HG03039 (cell line): ENCODE measurements around the gene HOXD10.

Experiments
- ATAC-seq: cut with Tn5 transposase; IDR thresholded peaks from one replicate; pipeline ENCODE4 v1.9.1; 2021; ENCODE audit warnings: mild to moderate bottlenecking, moderate library complexity; ENCODE audit not compliant: unreplicated experiment

Gene HOXD10

DNA sequence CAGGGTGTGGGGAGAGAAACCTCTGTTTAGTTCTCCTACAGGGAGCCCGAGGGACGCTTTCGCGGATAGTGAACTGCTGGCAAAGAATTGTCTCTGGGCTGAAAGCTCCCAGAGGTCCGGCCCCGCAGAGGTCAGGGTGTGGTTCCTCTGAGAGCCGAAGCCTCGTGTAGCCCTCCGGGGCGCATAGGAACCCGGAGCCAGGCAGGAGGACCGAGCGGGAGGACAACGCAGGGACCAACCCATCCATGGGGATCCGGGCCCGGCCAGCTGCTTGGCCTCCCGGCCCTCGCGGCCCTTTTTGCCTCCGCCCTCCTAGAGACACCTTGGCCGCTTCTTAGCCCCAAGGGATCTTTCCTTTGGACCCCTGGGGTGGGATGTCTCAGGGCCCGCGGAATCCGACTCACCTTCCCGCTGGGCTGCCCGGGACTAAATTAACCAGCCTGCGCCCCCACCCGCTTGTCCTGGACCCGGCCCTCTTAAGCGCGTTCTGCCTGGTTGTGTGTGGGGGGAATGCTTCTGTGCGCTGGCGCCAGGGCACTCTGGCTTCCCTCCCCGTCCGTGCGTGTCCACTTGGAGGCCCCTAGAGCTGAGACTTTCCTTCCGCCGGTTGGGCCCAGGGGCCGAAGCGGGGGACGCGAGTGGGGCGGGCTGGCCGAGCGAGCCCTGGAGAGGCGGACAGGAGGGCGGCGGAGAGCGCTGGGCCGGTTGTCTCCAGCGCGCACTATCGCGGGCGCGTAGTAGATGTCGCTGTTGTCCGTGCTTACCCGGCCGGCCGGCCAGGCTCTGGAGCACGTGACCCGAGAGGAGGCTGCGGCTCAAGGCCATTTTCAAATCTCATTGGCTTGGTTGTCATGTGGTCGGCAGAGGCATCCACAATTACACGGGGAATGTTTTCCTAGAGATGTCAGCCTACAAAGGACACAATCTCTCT is at the start of gene HOXD10:
HOXD10 (plus strand) TSS at position 896 of the 931 bp plus-strand sequence. CDS start 56 bp downstream, outside the sequence.
- no peak for ATAC-seq

DNA sequence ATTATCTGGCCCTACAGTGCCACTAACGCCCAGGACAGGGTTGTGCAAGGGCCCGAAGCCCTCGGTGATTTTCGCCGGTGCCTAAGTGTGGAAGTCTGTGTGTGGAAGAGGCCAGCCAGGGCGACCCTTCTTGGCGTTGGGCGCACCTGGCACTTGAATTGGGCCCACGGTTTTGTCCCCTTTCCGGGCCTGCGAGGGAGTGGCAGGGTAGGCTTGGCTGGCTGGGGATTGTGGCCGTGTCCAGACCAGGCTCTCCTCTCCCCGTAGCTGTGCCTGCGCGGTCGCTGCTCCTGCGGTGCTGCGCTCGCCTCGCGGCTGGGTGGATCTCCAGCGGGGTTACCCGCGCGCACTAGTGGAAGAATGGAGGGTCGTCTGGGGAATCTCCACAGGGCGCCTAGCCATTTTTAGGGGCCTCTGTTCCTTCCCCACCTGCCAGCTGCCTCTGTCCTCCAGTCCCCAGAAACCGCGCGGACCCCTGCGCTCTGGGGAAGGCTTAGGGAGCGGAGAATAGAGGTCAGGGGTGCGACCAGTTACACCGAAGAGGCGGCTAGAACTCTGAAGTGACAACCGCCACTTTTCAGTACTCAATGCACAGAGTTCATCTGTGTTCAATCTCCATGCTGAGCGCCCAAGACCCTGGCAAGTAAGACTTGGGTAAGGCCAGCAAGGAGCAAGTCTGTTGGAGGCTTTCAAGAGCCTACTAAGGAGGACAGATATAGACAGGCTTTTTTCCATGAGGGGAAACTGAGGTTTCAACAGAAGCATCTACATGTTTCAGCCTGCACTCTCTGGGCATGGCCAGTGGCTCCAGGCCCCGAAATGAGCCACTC is 48.8 kb upstream of the HOXD10 start:
- no peak for ATAC-seq

DNA sequence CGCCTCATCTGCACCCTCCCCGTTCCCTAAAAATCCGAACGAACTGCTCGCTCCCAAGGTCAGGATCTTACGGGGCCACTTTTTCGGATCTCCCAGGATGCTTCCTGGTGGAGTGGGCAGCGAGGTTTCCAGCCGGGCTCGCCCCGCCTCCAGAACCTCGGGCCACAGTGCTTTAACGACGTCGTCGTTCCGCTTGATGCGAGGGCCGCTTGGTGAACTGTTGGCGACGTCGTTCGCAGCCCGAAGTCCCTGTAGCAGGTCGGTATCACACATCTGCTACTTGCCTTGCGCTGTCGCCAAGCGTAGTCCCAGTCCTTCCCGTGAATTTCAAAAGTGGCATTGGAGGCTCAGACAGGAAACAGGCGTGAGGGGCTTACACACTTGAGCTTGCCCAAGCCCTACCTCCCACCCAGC is 48.2 kb upstream of the HOXD10 start:
- ATAC-seq = no peak

DNA sequence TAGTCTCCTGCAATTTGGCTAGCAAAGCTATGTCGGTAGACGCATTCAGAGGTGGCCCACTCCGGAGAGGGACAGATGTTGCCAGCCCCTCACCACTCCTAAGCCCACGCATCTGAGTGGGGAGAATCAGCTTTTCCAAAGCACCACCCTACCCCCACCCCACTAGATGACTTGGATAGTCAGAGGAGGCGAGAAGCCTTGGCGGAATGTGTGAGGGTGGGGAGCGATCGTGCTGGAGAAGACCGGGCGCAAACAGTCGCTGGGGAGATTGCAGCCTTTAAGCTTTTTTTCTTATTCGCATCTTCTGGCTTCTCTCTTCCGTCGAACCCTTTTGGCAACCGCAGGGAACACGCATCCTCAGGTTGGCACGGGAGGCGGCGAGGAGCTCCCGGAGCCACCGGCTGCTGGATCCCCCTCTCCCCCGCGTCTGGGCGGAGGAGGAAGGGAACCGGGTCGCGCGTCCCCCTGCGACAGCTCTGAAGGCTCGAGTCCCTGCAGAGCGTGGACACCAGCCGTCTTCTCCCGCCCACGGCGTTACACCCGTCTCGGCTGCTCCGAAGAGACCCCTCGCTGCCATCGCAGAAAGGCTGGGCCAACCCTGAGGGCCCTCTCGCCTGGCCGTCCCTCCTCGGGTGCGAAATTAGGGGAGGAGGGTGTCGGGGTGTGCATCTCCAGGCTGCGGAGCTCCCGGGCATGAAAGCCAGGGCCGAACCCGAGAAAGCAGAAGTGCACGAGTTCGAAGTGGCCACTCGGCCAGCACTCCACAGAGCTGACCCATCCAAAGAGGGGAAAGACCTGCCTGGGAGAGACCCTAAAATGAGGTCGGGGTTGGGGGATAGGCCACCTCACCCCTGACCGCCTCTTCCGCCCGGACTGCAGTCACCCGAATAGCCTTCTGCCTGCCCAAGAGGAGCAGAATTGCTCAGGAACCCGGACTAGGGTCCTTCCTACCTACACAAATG is 45.0 kb upstream of the HOXD10 start:
- no peak for ATAC-seq

DNA sequence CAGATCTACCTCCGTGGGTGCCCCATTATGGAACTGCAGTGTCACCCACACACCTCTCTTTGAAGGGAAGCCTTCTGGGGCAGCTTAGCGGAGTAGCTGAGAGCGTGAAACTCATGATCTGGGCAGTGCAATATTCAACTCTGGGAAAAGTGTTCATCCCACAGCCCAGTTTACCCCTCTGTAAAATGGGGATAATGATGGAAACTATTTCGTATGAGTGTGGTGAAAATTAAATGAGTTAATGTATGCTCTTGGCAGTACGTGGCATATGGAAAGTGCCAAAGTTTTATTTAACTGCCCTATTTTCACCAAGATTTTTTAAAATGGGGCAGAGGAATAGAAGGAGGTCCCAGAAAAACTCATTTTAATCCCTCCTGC is 44.3 kb upstream of the HOXD10 start:
- ATAC-seq = no peak

DNA sequence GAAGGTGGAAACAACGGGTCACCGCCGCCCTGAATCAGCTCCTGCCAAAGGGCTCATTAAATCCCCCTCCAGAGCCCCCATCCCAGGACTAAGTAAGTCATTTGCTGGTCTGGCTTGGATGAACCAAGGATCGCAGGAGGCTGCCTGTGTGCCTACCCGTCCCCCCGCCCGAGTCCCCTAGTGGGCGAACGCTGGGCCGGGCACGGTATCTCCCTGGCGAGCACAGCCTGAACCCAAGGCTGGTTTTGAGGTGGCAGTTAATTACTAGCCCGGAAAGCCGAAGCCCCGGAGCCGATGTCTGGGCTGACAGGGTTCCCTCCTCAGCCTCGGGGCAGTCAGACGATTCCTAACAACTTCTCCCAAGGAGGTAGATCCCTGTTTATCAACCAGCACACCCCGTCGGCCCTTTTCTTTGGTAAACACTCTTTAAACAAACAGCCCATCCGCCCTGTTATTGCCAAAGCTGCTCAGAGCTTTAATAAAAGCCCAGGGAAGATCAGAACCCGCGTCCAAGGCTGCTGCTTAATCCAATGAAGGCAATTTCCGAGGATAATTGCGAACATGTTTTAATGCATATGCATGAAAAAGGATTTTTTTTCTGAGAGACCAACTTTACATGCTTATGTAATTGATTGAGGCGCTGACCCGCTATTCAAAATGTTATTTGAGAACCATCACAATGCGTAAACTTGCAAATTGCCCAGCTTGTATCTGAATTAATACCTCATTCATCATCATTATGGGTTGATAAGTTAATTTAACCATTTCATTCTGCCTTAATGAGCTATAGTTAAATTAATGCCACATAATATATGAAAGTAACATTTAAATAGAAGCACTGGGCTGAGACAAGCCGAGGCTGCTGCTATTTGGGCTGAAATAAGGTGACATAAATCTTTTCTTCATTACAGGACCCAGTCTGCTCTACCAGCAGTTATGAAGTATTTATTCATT is 43.4 kb upstream of the HOXD10 start:
- ATAC-seq = no peak

DNA sequence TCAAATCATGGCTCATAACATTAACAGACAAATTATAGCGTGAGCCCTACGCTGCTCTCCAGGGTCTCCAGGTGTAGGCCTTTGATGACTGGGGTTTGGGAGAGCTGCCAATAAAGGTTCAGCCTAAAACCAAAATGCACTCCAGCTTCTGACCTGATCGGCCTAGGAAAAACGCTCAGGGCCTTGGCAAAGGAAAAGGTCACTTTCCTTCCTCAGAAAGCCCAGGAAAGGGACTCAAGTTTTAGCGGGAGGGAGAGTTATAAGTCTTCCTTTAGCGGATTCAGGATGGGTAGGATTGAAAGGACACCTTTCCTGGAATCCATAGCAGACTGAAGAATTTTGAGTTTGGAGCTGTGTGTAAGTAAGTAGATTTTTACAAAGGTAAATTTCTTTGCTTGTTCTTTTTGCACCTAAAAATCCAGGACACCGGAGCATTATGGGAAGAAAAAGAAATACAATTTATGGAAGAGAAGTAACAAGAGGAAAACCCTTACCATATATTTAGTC is 41.6 kb upstream of the HOXD10 start:
- ATAC-seq = no peak

DNA sequence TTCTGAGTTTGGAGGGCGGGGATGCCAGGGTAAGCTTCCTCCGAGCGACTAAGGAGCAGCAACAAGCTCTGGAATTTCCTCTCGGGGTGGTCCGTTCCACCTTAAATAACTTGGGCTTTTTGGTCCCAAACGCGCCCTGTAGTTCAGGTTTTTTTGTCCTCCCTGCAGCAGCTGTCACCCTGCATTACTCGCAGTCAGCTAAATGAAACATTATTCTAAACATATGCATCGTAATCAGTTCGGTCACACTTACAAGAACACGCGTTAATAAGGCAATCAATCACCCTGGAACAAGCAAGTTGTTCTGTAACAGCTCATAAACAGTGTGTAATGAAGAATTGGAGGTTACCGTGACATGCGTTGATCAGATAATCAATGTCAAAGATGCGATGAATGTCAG is 41.1 kb upstream of the HOXD10 start:
- no peak for ATAC-seq

DNA sequence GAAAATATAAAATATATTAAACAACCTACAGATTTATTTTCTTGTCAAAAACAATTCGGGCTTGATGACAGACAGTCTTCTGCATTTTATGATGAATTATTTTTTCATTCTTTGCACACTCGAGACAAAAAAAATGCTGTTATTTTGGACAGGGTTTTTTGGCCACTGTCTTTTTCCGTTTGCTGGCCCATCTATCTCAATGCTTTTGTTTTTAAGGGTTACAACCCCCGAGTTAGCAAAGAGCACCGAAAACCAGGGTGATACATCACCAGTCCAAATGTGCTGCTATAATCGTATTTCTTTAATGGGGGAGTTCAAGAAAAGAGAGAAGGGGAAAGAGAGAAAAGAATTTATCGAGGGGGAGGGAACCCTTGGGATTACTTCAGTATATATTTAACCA is 40.5 kb upstream of the HOXD10 start:
- ATAC-seq = no peak

DNA sequence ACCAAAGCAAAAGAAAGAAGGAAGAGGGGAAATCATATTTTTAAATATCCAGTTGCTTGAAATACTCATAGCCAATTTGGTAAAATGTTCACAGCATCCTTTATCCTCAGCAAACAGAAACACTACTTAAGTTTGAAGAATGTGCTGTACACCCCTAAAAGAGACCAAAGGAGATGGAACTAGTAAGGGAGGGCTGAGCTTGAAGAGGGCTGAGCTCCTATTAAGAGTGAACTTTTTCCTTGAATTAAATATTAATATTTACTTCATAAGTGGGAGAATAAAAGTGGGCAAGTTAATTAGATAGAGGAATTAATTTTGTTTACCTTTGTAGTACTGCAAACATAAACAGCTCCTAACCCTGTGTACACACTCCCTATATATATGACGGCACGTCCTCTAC is 39.8 kb upstream of the HOXD10 start:
- no peak for ATAC-seq

DNA sequence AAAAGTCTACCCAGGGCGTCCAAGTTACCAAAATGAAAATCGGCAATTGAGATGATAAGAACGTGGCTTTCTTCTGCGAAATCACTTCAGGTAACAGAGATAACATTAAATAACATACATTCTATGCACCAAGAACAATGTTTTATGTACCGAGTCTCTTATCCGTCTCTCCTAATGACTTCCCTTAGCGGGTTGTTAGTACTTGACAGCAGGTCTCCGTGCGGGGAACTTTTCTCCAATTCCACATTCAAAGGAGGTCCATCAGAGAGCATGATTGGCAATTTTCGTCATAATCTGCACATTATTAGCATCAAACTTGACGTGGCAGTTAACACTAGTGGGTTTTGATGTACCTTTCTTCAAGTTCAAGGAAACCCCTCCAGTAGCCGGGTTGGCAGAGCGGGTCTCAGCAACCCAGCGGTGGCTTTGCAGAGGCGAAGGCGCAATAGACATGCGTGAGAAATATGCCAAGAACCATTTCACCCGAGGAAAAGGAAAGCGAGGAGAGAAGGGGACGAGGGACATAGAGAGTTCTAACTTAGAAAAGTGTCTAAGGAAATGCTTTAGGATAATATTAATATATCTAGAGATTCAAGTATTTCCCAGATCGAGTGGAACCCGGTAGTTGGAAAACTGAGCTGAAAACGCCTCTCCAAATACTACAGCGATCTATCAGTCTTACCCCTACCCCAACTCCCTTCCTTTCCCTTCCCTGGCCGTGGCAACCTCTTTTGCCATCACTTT is 37.9 kb upstream of the HOXD10 start:
- ATAC-seq = no peak

DNA sequence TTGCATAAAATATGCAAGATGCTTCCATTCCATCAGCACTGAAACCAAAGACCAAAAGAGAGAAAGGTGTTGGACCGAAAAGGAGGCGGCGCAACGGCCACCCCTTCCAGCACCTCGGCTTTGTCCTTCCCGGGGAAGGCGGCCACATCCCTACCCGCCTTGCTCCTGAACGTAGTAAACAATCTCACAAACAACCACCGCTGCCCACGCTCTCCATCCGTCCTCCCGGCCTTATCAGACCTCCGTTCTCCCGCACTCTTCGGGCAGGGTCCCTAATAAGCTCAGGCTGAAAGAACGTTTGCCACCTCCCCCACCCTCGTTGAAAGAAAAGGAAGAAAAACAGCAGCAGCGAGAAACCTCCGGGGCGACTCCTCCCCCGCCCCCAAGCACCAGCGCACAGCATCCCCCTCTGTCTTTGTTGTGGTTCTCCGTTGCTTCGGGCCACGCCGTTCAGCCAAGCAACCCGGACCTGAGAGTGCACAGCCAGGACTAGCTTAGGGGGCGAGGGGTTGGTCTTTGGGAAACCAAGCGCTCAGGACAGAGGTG is 37.2 kb upstream of the HOXD10 start:
- ATAC-seq = no peak

DNA sequence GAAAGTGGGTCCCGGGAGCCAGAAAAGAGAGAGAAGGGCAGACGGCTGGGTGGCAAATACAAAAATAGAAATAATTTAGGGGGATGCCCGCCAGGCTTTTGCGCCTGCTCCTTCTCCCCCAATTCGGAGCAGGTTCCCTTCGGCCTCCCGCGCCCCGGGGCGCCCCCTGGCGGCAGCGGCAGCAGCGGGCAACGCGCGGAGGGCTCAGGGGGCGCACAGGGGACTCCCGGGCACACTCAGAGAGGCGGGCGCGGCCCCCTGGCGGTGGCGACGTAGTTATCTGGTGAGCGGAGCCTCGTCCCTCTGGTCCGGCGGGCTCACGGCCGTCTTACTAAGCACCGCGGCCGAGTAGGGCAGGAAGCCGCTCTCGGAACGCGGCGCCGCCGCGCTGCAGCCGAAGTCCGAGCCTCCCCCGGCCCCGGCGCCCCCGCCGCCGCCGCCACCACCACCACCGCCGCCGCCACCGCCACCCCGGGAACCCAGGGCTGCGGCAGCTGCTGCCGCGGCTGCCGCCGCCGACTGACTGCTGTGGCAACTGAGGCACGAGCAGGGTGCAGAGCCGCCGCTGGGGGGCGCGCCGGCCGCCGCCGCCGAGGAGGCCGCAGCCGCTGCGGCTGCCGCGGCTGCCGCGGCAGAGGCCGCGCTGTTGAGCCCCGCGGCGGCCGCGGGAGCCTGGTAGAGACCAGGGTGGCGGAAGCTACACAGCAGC is 36.6 kb upstream of the HOXD10 start:
- ATAC-seq = no peak

DNA sequence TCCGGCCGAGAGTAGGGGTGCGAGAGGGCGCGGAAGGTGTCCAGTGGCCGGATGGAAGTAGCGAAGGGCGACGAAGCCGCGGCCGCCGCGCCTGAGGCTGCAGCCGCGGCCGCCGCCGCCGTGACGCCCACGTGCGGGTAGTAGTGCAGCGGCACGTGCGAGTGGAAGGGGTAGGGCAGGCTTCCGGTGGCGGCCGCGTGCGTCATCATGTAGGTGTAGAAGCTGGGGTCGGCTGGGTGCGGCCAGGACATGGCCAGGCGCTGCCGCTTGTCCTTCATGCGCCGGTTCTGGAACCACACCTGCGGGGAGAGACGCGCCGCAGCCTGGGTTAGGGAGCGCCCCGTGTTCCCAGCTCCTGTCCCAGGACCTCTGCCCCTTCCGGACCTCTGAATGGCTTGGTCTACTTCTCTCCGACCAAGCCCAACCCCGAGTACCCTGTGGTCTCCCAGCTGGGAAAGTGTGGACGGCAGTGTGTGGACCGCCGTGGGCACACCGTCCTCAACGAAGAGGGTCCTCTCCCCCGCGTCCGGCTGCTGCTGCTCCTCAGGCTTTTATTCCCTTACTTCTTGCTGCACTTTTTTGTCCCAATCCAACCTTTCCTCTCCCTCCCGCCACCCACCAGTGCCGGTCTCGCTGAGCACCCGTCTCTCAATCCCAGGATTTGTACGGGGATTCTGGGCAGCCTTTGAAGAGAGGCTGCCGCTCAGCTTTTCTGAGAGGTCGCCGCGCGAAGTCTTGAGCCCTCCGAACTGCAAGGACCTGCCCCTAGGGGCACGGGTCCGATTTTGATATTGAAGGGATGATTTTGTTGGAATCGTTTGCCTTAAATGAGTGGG is 35.8 kb upstream of the HOXD10 start:
- ATAC-seq = no peak

DNA sequence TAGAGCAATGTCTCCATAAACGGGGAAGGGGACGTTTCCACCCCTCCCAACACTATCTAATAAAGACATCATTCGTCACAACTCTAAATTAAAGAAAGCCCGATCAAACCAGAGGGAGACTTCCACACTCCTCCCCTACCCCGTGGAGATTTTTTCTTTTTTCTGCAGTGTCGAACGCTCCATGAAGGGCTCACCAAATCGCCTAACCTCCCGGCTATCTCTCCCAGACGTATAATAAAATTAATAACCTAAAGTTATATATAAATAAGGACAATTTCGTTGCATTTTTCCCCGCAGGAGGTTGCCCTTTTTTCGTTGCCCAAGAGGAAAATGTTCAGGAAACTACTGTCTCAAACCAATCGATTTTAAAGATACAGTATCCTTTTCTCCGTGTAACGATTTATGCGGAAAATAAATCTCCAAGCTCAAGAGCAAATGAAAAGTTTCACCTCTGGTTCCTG is 35.2 kb upstream of the HOXD10 start:
- ATAC-seq = no peak

DNA sequence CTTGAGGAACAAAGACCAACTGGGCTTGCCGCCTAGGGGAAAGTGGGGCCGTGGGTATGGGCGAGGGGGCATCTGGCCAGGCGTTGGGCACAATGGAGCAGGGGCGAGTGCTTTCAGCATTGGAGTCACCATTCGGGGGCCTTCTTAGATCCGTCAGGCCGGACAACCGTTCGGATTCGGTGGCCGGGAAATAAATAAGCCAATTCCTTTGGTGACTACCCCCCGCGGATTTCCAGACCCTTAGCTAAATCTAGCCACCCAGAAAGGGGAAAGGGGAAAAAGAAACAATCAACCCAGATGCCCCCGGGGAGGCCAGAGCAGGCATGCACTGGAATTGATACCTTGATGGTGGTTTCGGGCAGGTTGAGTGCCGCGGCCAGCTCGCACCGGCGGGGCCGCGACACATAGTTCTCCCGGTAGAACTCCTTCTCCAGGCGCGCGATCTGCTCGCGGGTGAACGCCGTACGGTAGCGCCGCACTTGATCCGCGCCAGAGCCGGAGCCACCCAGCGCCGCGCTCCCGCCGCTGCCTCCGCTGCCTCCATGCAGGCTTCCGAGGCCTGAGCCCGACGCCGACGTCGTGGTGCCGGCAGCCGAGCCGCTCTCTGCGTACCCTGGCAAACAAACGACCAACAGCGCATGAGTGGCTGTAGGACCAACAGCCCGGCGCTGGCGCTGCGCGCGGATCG is 34.6 kb upstream of the HOXD10 start:
- no peak for ATAC-seq
